Testis (tissue), 3 donors: ENCODE results near the gene S1PR2. TPM values are rescaled to one million over a fixed set of nuclear protein-coding genes. Genes with fewer than 3 reads are reported as not detected.

Source experiments
- DNase-seq: peaks from one replicate; pipeline ENCODE4 v3.0.0-alpha.2; 2019
- H3K27ac ChIP-seq, 2 donors: fragments of 200-600 bp; sonication (generic); one replicate each; pipeline ENCODE4 v1.5.1; 2019
- H3K27me3 ChIP-seq: fragments of 200-600 bp; sonication (generic); one replicate; pipeline ENCODE4 v1.5.1; 2019
- H3K36me3 ChIP-seq: fragments of 200-600 bp; sonication (generic); one replicate; pipeline ENCODE4 v1.5.1; 2017; ENCODE audit warnings: low read depth; ENCODE audit errors: missing control alignments
- H3K4me1 ChIP-seq: fragments of 200-600 bp; sonication (generic); one replicate; pipeline ENCODE4 v1.5.1; 2019
- H3K4me3 ChIP-seq, 2 donors: fragments of 200-600 bp; sonication (generic); one replicate each; pipeline ENCODE4 v1.5.1; 2017 to 2019
- H3K9me3 ChIP-seq: fragments of 200-600 bp; sonication (generic); one replicate; pipeline ENCODE4 v1.5.1; 2017
- CTCF ChIP-seq, 3 experiments: fragments of 450-650 bp in 2 of 3; fragments of 200-600 bp in 1 of 3; sonication (generic) in 1 of 3; IDR thresholded peaks; one replicate each; pipeline ENCODE4 v1.5.1; 2016 to 2019; ENCODE audit warnings: antibody characterized with exemption in 3 of 3, mild to moderate bottlenecking in 2 of 3, moderate library complexity in 1 of 3
- POLR2A ChIP-seq: fragments of 450-650 bp; IDR thresholded peaks from one replicate; pipeline ENCODE4 v1.6.1; 2017; ENCODE audit warnings: antibody characterized with exemption, mild to moderate bottlenecking, moderate library complexity
- WGBS, 2 donors: methylation state at CpG; one replicate each; pipeline ENCODE4 v1.1.5; 2018; 5-methylcytosine and 5-hydroxymethylcytosine counted together
- intact Hi-C: fragments of 100-400 bp; cut with DNase I; formaldehyde crosslinking; loops from one replicate; pipeline ENCODE4 v1.15.1; 2023; ENCODE audit warnings: low total_unique reads
- polyA plus RNA-seq: library from polyadenylated mRNA; stranded (reverse); fragments of 350-450 nt; fragmentation: Illumina TruSeq; extraction: RNeasy Lipid Tissue Mini Kit (QIAGEN cat#74804); gene quantifications from one replicate; pipeline ENCODE4 v1.2.3, GENCODE V29; 2014; ENCODE audit warnings: low read depth, low replicate concordance; ENCODE audit not compliant: insufficient read depth
- total RNA-seq, 2 donors: library from RNA; depleted of rRNA; stranded (reverse); fragments of >200 nt; gene quantifications; one replicate each; pipeline ENCODE4 v1.2.3, GENCODE V29; 2016

S1PR2 gene
- total and polyA plus RNA-seq, 3 donors from 2014 or later: 8.7 to 13.7 (median 11.9) TPM

- no peak overlapping the region for H3K4me3 ChIP-seq
- WGBS, 2 donors: 81% methylated on average over 8 of the region's 8 CpGs
- H3K36me3 ChIP-seq: no peaks in the 10 kb centered on the region
- no peaks in the 10 kb centered on the region for H3K27me3 ChIP-seq
- intact Hi-C loops: no loop called here
- no peak overlapping the region for H3K27ac ChIP-seq
- no peaks in the 10 kb centered on the region for H3K9me3 ChIP-seq
- DNase-seq: no peak
- no peak for TF ChIP-seq POLR2A
- TF ChIP-seq CTCF (IDR thresholded peaks at IDR 0.05): no peak
- H3K4me1 ChIP-seq: no peaks in the 10 kb centered on the region
These were observed 29.0 kb upstream of the S1PR2 start for GRCh38 chr19:10260141-10260584.

- TF ChIP-seq POLR2A (no peak), CTCF (IDR thresholded peaks at IDR 0.05) (peak in 2 of 3 experiments; percentile 34 to 61)
These were observed 28.2 kb upstream of the S1PR2 start for GRCh38 chr19:10259162-10259905.

GRCh38 chr19:10258080-10258710, 27.1 kb upstream of the S1PR2 start:
- H3K4me3 ChIP-seq: no peak overlapping the region
- H3K27me3 ChIP-seq: no peaks in the 10 kb centered on the region
- no peak overlapping the region for H3K27ac ChIP-seq
- intact Hi-C loops: loop anchor here (5.0 kb wide), 1 partner anchor 134 kb away; no protein-coding TSS in a partner anchor
- no peak for DNase-seq
- H3K9me3 ChIP-seq: no peaks in the 10 kb centered on the region
- 95% methylated on average over 10 to 18 of the region's 18 CpGs for WGBS, 2 donors
- H3K4me1 ChIP-seq: no peaks in the 10 kb centered on the region
- no peak for TF ChIP-seq CTCF (IDR thresholded peaks at IDR 0.05)
- TF ChIP-seq POLR2A: no peak
- no peaks in the 10 kb centered on the region for H3K36me3 ChIP-seq

More at GRCh38 chr19:10259162-10259905, 28.2 kb upstream of the S1PR2 start:
- Histone ChIP-seq H3K9me3 (no peaks in the 10 kb centered on the region), H3K4me1 (no peaks in the 10 kb centered on the region), H3K36me3 (no peaks in the 10 kb centered on the region), H3K27ac (no peak overlapping the region), H3K4me3 (no peak overlapping the region), H3K27me3 (no peaks in the 10 kb centered on the region)
- WGBS, 2 donors: 67 to 76% methylated on average over 17 to 30 of the region's 32 CpGs
- DNase-seq: peak; percentile 93
- intact Hi-C loops: loop anchor here (5.0 kb wide), 1 partner anchor 133 kb away; no protein-coding TSS in a partner anchor

GRCh38 chr19:10256970-10257615, 26.0 kb upstream of the S1PR2 start:
- Histone ChIP-seq H3K4me3 (no peak overlapping the region), H3K36me3 (no peaks in the 10 kb centered on the region), H3K27me3 (no peaks in the 10 kb centered on the region), H3K9me3 (no peaks in the 10 kb centered on the region), H3K27ac (no peak overlapping the region), H3K4me1 (peaks cover 7% of the 10 kb centered on the region)
- 82 to 85% methylated on average over 9 of the region's 9 CpGs for WGBS, 2 donors
- intact Hi-C loops: loop anchor here (5.0 kb wide), 1 partner anchor 135 kb away; no protein-coding TSS in a partner anchor
- no peak for DNase-seq
- no peak for TF ChIP-seq POLR2A
- TF ChIP-seq CTCF (IDR thresholded peaks at IDR 0.05): no peak
